Panc1 (cell line): ENCODE measurements around the gene ADGRG3.

Experiments
- POLR2AphosphoS5 ChIP-seq: IDR thresholded peaks from 2 replicates; pipeline ENCODE4 v1.6.1; 2012; ENCODE audit warnings: mild to moderate bottlenecking, low read depth, low read length, moderate library complexity
- REST ChIP-seq, 2 experiments: IDR thresholded peaks; 2 replicates each; pipeline ENCODE4 v1.6.1; 2011 to 2012; ENCODE audit warnings: low read depth in 2 of 2, control low read depth in 1 of 2, low read length in 1 of 2, mild to moderate bottlenecking in 1 of 2, moderate library complexity in 1 of 2; ENCODE audit not compliant: insufficient read depth in 1 of 2
- SIN3A ChIP-seq: IDR thresholded peaks from 2 replicates; pipeline ENCODE4 v1.6.1; 2012; ENCODE audit warnings: low read depth, mild to moderate bottlenecking, low read length, moderate library complexity, borderline replicate concordance; ENCODE audit not compliant: insufficient read depth
- TF ChIP-seq, protein P1 (sequence below): fragments of 450-650 bp; IDR thresholded peaks from 2 replicates; pipeline ENCODE4 v1.5.1; 2017; ENCODE audit warnings: mild to moderate bottlenecking

DNA sequence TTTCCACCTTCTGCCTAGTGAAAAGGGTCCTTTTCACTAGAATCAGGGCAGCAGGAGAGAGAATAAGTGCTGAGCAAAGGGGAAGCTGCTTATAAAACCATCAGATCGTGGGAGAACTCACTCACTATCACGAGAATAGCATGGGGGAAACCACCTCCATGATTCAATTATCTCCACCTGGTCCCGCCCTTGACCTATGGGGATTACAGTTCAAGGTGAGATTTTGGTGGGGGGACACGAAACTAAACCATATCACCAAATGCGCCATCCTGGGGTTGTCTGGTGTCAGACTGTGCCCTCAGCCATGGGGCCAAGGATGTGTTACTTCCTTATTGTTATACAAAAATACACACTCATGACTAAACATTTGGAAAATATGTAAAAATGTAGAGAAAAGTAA lies 57.0 kb downstream of the ADGRG3 start:
- TF ChIP-seq REST (IDR thresholded peaks at IDR 0.05; ENCODE audit: insufficient read depth in 1 of 2, low read depth in 2 of 2, low read length in 1 of 2) (no peak), SIN3A (no peak), POLR2AphosphoS5 (no peak)
- TF ChIP-seq, protein P1, sequence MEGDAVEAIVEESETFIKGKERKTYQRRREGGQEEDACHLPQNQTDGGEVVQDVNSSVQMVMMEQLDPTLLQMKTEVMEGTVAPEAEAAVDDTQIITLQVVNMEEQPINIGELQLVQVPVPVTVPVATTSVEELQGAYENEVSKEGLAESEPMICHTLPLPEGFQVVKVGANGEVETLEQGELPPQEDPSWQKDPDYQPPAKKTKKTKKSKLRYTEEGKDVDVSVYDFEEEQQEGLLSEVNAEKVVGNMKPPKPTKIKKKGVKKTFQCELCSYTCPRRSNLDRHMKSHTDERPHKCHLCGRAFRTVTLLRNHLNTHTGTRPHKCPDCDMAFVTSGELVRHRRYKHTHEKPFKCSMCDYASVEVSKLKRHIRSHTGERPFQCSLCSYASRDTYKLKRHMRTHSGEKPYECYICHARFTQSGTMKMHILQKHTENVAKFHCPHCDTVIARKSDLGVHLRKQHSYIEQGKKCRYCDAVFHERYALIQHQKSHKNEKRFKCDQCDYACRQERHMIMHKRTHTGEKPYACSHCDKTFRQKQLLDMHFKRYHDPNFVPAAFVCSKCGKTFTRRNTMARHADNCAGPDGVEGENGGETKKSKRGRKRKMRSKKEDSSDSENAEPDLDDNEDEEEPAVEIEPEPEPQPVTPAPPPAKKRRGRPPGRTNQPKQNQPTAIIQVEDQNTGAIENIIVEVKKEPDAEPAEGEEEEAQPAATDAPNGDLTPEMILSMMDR, result no peak
